ENCODE measurements around the gene SH2D2A.

The SH2D2A gene

DNA sequence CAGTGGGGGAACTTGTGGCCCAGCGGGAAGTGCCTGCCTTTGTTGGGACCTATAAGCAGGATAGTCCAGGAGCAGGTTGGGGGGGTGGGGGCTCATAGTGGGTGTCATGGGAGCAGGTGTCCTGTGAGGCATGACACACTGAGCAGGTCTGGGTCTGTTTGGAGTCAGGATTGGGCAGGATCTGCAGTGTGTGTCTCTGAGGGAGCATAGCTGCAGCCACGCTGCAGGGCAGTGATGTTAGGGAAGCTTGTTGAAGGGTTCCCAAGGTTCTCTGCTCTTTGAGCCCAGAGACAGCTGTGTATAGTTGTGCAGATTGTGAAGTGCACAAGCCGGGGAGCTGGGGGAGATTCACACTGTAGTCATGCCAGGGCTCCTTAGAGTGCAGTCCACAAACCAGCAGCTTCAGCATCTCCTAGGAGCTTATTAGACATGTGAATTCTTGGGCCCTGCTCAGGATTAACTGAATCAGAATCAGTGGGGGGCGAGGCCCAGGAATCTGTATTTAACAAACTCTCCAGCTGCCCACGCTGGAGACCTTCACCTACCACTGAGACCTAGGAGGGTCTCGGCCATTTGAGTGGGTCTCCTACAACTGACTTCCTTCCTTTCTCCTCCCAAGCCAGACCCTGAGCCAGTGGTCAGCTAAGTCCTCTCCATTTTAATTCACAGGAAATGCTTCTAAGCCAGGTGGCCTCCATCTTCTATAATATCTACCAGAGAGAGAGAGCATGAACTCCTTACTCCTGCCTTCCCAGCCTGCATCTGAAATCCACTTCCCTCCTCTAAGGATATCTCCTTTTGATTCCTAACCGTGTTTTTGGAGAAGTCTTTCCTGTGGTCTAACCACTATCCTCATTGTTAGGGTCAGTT lies 31.2 kb upstream of the SH2D2A start:
- no peak for TF ChIP-seq ZFX (IDR thresholded peaks at IDR 0.05)
- TF ChIP-seq, protein P1, sequence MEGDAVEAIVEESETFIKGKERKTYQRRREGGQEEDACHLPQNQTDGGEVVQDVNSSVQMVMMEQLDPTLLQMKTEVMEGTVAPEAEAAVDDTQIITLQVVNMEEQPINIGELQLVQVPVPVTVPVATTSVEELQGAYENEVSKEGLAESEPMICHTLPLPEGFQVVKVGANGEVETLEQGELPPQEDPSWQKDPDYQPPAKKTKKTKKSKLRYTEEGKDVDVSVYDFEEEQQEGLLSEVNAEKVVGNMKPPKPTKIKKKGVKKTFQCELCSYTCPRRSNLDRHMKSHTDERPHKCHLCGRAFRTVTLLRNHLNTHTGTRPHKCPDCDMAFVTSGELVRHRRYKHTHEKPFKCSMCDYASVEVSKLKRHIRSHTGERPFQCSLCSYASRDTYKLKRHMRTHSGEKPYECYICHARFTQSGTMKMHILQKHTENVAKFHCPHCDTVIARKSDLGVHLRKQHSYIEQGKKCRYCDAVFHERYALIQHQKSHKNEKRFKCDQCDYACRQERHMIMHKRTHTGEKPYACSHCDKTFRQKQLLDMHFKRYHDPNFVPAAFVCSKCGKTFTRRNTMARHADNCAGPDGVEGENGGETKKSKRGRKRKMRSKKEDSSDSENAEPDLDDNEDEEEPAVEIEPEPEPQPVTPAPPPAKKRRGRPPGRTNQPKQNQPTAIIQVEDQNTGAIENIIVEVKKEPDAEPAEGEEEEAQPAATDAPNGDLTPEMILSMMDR (conservative IDR thresholded peaks at IDR 0.05) = no peak
- H3K27ac ChIP-seq = no peak overlapping the region

DNA sequence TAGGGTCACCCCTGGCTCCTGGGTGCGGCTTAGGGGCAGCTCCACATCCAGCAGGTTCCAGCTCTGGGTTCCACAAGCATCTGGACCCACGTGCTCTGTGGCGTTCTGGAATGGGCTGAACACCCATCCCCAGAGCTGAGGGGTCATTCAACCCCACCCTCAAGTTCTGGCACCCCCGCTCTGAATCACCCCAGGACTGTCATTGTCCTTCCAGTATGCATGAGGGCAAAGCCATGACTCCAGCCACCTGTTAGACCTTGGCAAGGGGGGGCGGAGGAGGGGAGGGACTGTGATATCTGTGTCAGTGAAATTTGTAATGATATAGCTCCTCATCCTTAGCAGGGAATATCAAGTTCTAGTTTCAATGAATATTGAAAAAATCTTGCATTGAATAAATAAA lies 30.0 kb upstream of the SH2D2A start:
- no peak overlapping the region for H3K27ac ChIP-seq
- TF ChIP-seq, protein P1 (conservative IDR thresholded peaks at IDR 0.05) = no peak
- TF ChIP-seq ZFX (IDR thresholded peaks at IDR 0.05) = no peak

DNA sequence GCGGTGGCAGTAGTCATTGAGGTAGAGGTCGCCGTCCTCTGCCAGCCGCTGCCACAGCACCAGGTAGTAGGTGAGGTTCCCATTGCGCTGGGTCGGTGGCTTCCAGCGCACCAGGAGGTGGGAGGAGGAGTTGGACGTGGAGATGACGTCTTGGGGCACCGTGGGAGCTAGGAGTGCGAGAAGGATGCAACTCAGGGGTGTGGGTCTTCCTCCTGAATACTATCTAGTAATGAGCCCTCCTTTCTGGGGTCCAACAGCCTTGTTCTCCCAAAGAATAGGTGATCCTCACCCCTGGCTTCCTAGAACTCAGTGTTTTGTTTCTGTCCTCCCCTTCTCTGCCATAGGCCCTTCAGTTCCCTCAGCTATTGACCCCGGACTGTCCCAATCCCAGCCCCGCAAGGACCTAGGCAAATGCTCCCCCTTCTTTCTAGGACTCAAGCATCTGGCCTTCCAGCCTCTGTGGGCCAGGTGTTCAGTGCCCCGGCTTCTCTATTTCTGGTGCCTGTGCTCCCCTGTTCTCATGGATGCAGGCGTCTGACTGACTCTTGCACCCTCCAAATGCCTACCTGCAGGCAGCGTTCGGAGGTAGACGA lies 29.4 kb upstream of the SH2D2A start:
- TF ChIP-seq, protein P1 (conservative IDR thresholded peaks at IDR 0.05) = no peak
- TF ChIP-seq ZFX (IDR thresholded peaks at IDR 0.05) = no peak
- H3K27ac ChIP-seq = no peak overlapping the region

DNA sequence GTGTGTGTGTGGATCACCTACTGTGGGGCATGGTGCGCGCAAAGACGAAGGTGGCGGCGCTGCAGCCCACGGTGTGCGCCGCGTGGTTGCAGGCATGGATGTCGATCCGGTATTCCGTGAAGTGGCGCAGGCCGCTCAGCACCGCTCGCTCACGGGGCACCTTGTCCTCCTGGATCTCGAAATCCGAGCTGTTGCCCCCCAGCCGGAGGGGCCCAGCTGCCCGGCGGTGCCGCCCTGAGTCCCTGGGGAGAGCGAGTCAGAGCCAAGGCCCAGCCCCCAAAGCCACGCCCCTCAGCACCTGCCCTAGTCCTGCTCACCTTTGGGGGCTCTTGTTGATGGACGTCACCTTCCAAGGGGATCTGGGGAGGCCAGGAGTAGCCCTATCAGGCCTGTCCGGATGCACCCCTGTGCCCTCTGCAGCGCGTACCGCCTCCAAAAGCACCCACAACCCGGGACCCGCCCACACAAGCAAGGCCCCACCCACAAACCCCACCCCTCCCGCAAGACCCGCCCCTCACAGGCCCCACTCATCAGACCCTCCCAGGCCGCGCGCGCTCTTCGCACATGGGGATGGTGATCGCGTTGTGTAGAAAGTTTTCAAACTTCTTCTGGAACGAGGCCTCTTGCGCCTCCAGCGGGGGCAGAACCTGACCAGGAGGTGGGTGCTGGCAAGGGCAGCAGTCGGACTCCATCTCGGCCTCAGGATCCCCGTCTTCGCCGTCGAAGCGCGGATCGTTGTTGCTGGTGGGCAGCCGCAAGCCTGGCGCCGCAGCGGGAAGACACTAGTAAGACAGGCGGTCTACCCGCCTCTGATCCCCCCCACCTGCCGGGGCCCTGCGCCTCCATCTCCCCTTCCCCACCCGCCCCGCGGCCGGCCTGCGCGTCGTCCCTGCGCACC lies 28.7 kb upstream of the SH2D2A start:
- TF ChIP-seq, protein P1 (conservative IDR thresholded peaks at IDR 0.05) = no peak
- no peak for TF ChIP-seq ZFX (IDR thresholded peaks at IDR 0.05)
- H3K27ac ChIP-seq = no peak overlapping the region

DNA sequence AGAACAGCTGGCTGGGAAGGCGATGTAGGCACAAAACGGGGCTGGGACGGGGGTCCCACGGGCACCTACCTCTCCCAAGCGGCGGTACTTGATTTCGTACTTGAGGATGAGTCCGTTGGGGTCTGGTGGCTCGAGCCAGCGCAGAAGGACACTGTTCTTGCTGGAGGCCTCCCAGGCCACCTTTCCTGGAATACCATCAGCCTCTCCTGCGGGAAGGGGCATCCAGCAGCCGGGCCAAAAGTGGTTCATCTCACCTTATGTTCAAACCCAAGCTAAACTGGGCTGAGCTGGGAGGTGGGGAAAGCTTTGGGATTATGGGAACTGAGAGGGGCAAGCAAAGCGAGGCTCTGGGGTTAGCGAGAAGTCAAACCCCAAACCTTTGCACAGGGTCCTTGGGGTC lies 28.0 kb upstream of the SH2D2A start:
- H3K27ac ChIP-seq = no peak overlapping the region
- no peak for TF ChIP-seq ZFX (IDR thresholded peaks at IDR 0.05)

DNA sequence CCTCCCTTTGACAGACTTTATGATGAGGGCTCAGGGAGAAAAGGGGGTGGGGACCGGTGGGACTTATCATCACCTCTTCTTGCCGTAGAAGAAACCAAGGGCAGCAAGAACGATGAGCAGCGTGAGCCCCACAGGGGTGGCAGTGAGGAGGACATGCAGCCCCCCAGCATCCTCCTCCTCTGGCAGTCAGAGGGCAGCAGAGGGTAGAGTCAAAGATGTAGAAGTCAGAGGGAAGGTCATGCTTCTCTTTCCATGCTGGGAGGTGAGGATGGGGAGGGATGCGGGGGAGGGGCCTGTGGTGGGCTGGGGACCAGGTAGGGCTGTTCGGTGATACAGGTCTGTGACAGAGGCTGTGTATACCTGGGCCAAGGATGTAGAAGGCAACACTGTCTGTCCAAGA lies 27.5 kb upstream of the SH2D2A start:
- no peak for TF ChIP-seq ZFX (IDR thresholded peaks at IDR 0.05)
- TF ChIP-seq, protein P1 (conservative IDR thresholded peaks at IDR 0.05) = no peak
- H3K27ac ChIP-seq = no peak overlapping the region

DNA sequence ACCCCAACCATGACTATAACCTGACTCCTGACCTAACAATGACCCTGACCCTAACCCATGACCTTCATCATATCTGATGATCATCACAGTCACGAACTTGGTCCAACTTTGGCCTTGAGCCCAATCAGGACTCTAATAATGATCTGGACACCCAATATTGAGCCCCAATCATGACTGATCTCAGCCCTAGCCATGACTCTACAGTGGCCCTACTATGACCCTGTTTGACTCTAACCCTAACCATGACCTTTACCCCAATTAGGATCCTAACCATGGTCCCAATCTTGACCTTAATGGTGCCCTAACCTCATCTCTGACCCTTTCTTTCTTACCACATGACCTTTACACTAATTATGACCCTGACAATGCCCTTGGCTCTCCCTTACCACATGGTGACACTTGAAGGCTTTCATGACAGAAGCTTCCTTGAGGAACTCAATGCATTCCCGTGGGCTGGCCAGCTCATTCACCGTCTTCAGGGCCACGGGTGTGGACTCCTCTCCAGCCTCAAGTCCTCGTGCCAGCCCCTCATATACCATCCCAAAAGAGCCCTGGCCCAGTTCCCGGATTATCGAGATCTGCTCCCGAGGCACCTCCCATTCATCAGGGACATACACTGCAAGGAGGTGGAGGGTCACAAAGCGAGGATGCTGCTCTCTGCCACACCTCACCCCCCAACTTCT lies 26.1 kb upstream of the SH2D2A start:
- TF ChIP-seq, protein P1 (conservative IDR thresholded peaks at IDR 0.05) = no peak
- TF ChIP-seq ZFX (IDR thresholded peaks at IDR 0.05) = no peak
- no peak overlapping the region for H3K27ac ChIP-seq
